Measurements from ENCODE around the gene ZNF599. TPM values are rescaled to one million over a fixed set of nuclear protein-coding genes. Genes with fewer than 3 reads are reported as not detected.

Gene ZNF599
- total and polyA plus RNA-seq, 2 of the 13 experiments (the other 11 are each of a cell fraction or from before 2014, with no cell fraction given) = 5.8 to 7.3 TPM

- TF ChIP-seq ZBTB39 (CRISPR knock-in tag; IDR thresholded peaks at IDR 0.05) (no peak), ZNF224 (CRISPR knock-in tag; IDR thresholded peaks at IDR 0.05) (no peak), ZNF7 (CRISPR knock-in tag; IDR thresholded peaks at IDR 0.05) (no peak), HMG20A (CRISPR knock-in tag; IDR thresholded peaks at IDR 0.05; ENCODE audit: borderline replicate concordance) (no peak)
- TF ChIP-seq, protein P1, sequence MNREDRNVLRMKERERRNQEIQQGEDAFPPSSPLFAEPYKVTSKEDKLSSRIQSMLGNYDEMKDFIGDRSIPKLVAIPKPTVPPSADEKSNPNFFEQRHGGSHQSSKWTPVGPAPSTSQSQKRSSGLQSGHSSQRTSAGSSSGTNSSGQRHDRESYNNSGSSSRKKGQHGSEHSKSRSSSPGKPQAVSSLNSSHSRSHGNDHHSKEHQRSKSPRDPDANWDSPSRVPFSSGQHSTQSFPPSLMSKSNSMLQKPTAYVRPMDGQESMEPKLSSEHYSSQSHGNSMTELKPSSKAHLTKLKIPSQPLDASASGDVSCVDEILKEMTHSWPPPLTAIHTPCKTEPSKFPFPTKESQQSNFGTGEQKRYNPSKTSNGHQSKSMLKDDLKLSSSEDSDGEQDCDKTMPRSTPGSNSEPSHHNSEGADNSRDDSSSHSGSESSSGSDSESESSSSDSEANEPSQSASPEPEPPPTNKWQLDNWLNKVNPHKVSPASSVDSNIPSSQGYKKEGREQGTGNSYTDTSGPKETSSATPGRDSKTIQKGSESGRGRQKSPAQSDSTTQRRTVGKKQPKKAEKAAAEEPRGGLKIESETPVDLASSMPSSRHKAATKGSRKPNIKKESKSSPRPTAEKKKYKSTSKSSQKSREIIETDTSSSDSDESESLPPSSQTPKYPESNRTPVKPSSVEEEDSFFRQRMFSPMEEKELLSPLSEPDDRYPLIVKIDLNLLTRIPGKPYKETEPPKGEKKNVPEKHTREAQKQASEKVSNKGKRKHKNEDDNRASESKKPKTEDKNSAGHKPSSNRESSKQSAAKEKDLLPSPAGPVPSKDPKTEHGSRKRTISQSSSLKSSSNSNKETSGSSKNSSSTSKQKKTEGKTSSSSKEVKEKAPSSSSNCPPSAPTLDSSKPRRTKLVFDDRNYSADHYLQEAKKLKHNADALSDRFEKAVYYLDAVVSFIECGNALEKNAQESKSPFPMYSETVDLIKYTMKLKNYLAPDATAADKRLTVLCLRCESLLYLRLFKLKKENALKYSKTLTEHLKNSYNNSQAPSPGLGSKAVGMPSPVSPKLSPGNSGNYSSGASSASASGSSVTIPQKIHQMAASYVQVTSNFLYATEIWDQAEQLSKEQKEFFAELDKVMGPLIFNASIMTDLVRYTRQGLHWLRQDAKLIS (CRISPR knock-in tag; IDR thresholded peaks at IDR 0.05) = no peak
These were observed 61.1 kb downstream of the ZNF599 start (continued) for GRCh38 chr19:34711890-34712289.

Other genes with a start within 250 kb of the ZNF599 start
- gene SCGB2B2, start 96.1 kb downstream of the ZNF599 start, total RNA-seq (2016; rRNA removed; fragmentation: Illumina TruSeq; extraction: Trizol) = not detected in 2 replicates
- gene SCGB2B2, start 96.1 kb downstream of the ZNF599 start, polyA plus RNA-seq (2011; rRNA removed) = 0.03 and 0.12 TPM in 2 replicates
- not detected in 2 replicates for gene ZNF302, start 95.5 kb downstream of the ZNF599 start, total RNA-seq (2016; rRNA removed; fragmentation: Illumina TruSeq; extraction: Trizol)
- gene ZNF302, start 95.5 kb downstream of the ZNF599 start, polyA plus RNA-seq (2011; rRNA removed) = not detected in 2 replicates
- gene ZNF181, start 39.0 kb downstream of the ZNF599 start, total RNA-seq (2016; rRNA removed; fragmentation: Illumina TruSeq; extraction: Trizol) = 15.5 and 22.3 TPM in 2 replicates
- gene ZNF181, start 39.0 kb downstream of the ZNF599 start, polyA plus RNA-seq (2011; rRNA removed) = 9.0 and 10.6 TPM in 2 replicates
- 4.4 and 6.2 TPM in 2 replicates for gene ZNF30, start 153.7 kb upstream of the ZNF599 start, total RNA-seq (2016; rRNA removed; fragmentation: Illumina TruSeq; extraction: Trizol)
- gene ZNF30, start 153.7 kb upstream of the ZNF599 start, polyA plus RNA-seq (2011; rRNA removed) = 2.1 and 2.3 TPM in 2 replicates
- gene ZNF792, start 191.0 kb upstream of the ZNF599 start, total RNA-seq (2016; rRNA removed; fragmentation: Illumina TruSeq; extraction: Trizol) = 5.5 and 6.3 TPM in 2 replicates
- 9.1 and 11.5 TPM in 2 replicates for gene ZNF792, start 191.0 kb upstream of the ZNF599 start, polyA plus RNA-seq (2011; rRNA removed)
- 8.0 and 14.7 TPM in 2 replicates for gene GRAMD1A, start 227.1 kb upstream of the ZNF599 start, total RNA-seq (2016; rRNA removed; fragmentation: Illumina TruSeq; extraction: Trizol)
- gene GRAMD1A, start 227.1 kb upstream of the ZNF599 start, polyA plus RNA-seq (2011; rRNA removed) = 171 and 181 TPM in 2 replicates

Measured in HepG2 (cell line).